HG03521 (cell line): ENCODE measurements around the gene AP5S1.

Source experiments
- ATAC-seq: cut with Tn5 transposase; IDR thresholded peaks from one replicate; pipeline ENCODE4 v1.9.1; 2021; ENCODE audit warnings: mild to moderate bottlenecking, moderate library complexity; ENCODE audit not compliant: unreplicated experiment

The AP5S1 gene

GRCh38 chr20:3873507-3873906, 53.2 kb downstream of the AP5S1 start:
- no peak for ATAC-seq

- no peak for ATAC-seq
Measured at GRCh38 chr20:3874194-3874844, 54.0 kb downstream of the AP5S1 start.

GRCh38 chr20:3875378-3875974, 55.1 kb downstream of the AP5S1 start:
- no peak for ATAC-seq

- no peak for ATAC-seq
Measured at GRCh38 chr20:3876000-3876399, 55.7 kb downstream of the AP5S1 start.

GRCh38 chr20:3876676-3877075, 56.3 kb downstream of the AP5S1 start:
- no peak for ATAC-seq
